Measurements from ENCODE around the gene LIMA1.

- no peak for TF ChIP-seq CTCF (IDR thresholded peaks at IDR 0.05)
- TF ChIP-seq POLR2A (IDR thresholded peaks at IDR 0.05) = no peak
These were observed 82.6 kb downstream of the LIMA1 start for GRCh38 chr12:50200552-50201273.
